Measurements from ENCODE around the gene MNDA.

- TF ChIP-seq CTCF (conservative IDR thresholded peaks at IDR 0.05): no peak
- TF ChIP-seq EZH2 (IDR thresholded peaks at IDR 0.05; ENCODE audit: low read depth): no peak
These were observed 31.5 kb upstream of the MNDA start for GRCh38 chr1:158799689-158800088.
